Measurements from ENCODE around the gene COX20.

COX20 gene

DNA sequence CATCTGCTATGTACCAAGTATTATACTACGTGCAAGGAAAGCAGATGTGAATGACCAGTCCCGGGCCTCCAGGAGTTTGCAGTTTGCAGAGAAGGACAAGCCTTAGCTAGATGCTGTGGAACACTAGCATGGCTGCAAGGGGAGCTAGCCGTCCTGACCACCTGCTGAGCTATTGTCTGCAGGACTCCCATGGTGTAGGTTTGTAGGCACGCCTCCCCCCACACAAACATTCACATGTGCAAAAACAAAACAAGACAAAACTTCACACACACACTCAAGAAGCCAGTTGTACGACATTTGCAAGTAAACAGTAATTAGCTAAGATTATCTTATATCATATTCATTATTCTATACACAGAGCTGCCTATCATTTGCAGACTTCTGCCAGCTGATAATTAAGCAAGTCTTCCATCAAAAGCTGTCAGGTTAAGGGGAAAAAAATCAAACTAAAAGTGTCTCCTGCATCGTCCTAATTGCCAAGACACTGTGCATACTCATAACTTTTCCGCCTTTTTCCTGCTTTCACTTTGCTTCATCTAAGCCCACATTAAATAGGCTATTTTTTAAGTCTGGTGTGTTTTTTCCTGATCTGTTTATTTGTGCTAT lies 39.6 kb downstream of the COX20 start:
- no peak for DNase-seq (ENCODE audit: low spot score)

DNA sequence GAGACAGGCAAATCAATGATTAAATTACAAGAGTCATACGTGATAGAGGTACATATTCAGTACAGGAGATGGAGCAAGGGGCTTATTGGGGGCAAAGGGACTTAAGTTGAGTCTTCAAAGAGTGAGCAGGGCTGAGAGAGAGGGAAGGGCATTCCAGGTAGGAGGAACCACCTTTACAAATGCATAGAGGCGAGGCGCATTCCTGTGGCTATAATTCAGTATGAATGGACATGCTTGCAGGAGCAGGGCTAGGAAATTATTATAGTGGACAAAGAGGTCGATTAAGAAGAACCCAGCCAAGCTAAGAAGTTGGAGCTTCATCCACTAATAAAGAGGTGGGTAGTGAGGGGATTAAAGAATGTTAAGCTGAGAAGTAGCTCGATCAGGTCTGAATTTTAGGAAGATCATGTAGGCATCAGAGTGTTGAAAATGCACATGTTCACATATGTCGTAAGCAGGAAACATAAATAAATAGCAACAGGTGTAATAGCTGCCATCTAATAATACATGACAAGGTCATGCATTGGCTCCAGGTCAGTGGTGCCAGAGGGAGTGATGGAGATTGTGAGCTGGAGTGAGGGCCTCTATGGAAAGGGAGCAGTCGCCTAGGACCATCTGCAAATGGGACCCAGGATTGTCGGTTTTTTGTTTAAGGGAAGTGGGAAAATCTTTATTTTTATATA lies 40.9 kb downstream of the COX20 start:
- no peak for DNase-seq (ENCODE audit: low spot score)

DNA sequence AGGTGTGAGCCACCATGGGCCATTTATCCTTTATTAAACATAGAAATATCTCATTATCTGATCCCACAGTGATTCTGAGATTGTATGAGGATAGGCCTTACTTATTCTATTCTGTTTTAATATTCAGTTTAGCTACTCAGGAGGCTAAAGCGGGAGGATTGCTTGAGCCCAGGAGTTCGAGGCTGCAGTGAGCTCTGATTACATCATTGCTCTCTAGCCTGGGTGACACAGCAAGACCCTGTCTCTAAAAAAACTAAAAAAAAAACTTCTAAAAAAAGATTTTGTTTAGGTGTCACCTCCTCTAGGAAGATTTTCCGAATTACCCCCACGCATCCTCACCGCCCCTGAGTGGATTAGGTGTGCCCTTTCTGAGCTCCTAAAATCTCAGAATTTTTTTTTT lies 43.2 kb downstream of the COX20 start:
- no peak for DNase-seq (ENCODE audit: low spot score)

DNA sequence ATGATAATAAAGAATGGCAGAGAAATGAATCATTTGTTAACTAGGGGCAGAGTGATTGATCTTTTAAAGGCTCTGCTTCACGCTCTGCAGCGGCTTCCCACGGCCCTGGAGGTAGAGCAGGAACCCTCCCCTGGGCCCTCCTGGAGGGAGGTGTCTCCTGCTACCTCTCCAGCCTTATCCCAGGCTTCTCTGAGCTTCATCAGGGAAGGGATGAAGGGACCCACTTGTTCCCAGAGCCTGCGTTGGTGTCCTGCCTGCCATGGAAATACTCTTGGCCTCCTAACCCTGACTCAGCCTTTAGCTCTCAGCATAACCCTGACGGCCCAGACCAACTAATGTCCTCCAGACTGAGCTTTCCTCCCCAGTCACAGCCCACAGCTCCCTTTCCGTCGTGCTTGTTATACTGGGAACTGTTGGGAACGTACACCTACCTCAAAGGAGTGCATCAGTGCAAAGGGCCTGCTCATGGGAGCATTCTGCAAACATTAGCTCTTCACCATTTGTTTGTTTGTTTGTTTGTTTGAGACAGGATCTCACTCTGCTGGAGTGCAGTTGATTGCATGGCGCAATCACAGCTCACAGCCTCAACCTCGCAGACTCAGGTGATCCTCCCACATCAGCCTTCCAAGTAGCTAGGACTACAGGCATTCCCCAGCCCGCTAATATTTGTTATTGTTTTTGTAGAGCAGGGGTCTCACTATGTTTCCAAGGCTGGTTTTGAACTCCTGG lies 46.3 kb downstream of the COX20 start:
- DNase-seq (ENCODE audit: low spot score): no peak

DNA sequence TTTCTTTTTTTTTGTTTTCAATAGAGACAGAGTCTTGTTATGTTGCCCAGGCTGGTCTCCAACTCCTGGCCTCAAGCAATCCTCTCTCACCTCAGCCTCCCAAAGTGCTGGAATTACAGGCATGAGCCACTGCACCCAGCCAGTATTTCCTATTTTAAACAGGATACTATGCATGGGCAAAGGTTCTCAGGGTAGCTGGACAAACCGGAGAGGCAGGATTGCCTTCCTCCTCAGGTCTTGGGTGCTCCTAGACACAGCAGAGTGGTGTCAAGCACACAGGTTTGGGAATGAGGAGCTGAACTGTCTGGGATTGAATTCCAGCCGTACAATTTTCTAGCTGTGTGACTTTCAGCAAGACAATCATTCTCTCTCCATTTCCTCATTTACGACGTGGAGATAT lies 51.8 kb downstream of the COX20 start:
- no peak for DNase-seq (ENCODE audit: low spot score)

DNA sequence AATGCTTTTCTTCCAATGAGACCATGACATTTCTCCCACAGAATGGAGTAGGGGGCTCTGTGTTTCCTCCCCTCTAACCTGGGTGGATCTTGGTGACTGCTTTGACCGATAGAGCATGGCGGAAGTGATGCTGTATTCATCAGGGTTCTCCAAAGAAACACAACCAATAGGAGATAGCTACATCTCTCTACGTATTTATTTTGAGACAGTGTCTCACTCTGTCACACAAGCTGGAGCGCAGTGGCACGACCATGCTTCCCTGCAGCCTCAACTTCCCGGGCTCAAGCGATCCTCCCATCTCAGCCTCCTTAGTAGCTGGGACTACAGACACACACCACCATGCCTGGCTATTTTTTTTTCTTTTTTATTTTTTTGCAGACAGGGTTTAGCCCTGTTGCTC lies 58.4 kb downstream of the COX20 start:
- no peak for DNase-seq (ENCODE audit: low spot score)
